GM18867 (cell line): Measurements from ENCODE around the gene CTU1.

Experiments used
- ATAC-seq: cut with Tn5 transposase; IDR thresholded peaks from one replicate; pipeline ENCODE4 v1.9.1; 2021; ENCODE audit warnings: mild to moderate bottlenecking, moderate library complexity; ENCODE audit not compliant: unreplicated experiment

The CTU1 gene

GRCh38 chr19:51084505-51084904, 23.7 kb downstream of the CTU1 start:
- no peak for ATAC-seq

- no peak for ATAC-seq
These were observed 24.4 kb downstream of the CTU1 start for GRCh38 chr19:51083783-51084182.

GRCh38 chr19:51083181-51083580, 25.0 kb downstream of the CTU1 start:
- no peak for ATAC-seq

- ATAC-seq: no peak
These were observed 25.6 kb downstream of the CTU1 start, which contains the start of gene KLK14 for GRCh38 chr19:51082611-51083010. TSS of gene KLK14 (minus strand) at chr19:51082887. CDS start at chr19:51082614, 273 bp downstream.

GRCh38 chr19:51081476-51081875, 26.7 kb downstream of the CTU1 start:
- no peak for ATAC-seq

- ATAC-seq: no peak
These were observed 28.6 kb downstream of the CTU1 start for GRCh38 chr19:51079481-51080110.

GRCh38 chr19:51078731-51079130, 29.5 kb downstream of the CTU1 start:
- no peak for ATAC-seq

GRCh38 chr19:51078104-51078503, 30.1 kb downstream of the CTU1 start:
- ATAC-seq: no peak

GRCh38 chr19:51076631-51077213, 31.5 kb downstream of the CTU1 start:
- ATAC-seq: no peak

GRCh38 chr19:51075998-51076397, 32.2 kb downstream of the CTU1 start:
- ATAC-seq: no peak

GRCh38 chr19:51071095-51071405, 37.2 kb downstream of the CTU1 start:
- ATAC-seq: no peak

- no peak for ATAC-seq
These were observed 37.7 kb downstream of the CTU1 start for GRCh38 chr19:51070334-51071094.

- no peak for ATAC-seq
These were observed 41.6 kb downstream of the CTU1 start for GRCh38 chr19:51066393-51067186.

- ATAC-seq: no peak
These were observed 42.8 kb downstream of the CTU1 start for GRCh38 chr19:51065221-51065960.

- ATAC-seq: no peak
These were observed 43.5 kb downstream of the CTU1 start, which contains the start of gene KLK13 for GRCh38 chr19:51064534-51065220. TSS of gene KLK13 (minus strand) at chr19:51065092. CDS start at chr19:51065067, 25 bp downstream.

- no peak for ATAC-seq
These were observed 44.5 kb downstream of the CTU1 start for GRCh38 chr19:51063664-51064063.

- no peak for ATAC-seq
These were observed 47.2 kb downstream of the CTU1 start for GRCh38 chr19:51060973-51061372.

GRCh38 chr19:51060336-51060735, 47.9 kb downstream of the CTU1 start:
- ATAC-seq: no peak

- ATAC-seq: no peak
These were observed 48.5 kb downstream of the CTU1 start for GRCh38 chr19:51059715-51060114.

- no peak for ATAC-seq
These were observed 52.3 kb downstream of the CTU1 start for GRCh38 chr19:51055866-51056265.
